ENCODE measurements around the gene SSH2. TPM values are rescaled to one million over a fixed set of nuclear protein-coding genes. Genes with fewer than 3 reads are reported as not detected.
A peak's percentile ranks its signal among the peaks of the same experiment; 100 is the strongest.

The SSH2 gene
- total RNA-seq, 1 donor from 2014 or later = 10.7 TPM

GRCh38 chr17:29578626-29579485, 351.2 kb downstream of the SSH2 start:
- no peak for DNase-seq (ENCODE audit: low read depth in 2 of 2)

GRCh38 chr17:29577385-29578211, 352.4 kb downstream of the SSH2 start:
- peak in 1 of 2 donors; percentile 70 for DNase-seq (ENCODE audit: low read depth in 2 of 2)

- no peak for DNase-seq (ENCODE audit: low read depth in 2 of 2)
These were observed 353.0 kb downstream of the SSH2 start for GRCh38 chr17:29577001-29577370.

GRCh38 chr17:29576214-29577000, 353.6 kb downstream of the SSH2 start:
- DNase-seq (ENCODE audit: low read depth in 2 of 2) = no peak

Other genes with a start within 250 kb of the SSH2 start
- gene EFCAB5, start 11.4 kb upstream of the SSH2 start, total RNA-seq = under 0.01 and 0.40 TPM in 2 replicates
- 6.5 and 12.5 TPM in 2 replicates for gene NSRP1, start 186.6 kb upstream of the SSH2 start, total RNA-seq